ENCODE results near the gene GRAMD2B. TPM values are rescaled to one million over a fixed set of nuclear protein-coding genes. Genes with fewer than 3 reads are reported as not detected.

Gene GRAMD2B
- total RNA-seq, 3 donors from 2014 or later = 44.8 to 83.3 (median 55.6) TPM

DNA sequence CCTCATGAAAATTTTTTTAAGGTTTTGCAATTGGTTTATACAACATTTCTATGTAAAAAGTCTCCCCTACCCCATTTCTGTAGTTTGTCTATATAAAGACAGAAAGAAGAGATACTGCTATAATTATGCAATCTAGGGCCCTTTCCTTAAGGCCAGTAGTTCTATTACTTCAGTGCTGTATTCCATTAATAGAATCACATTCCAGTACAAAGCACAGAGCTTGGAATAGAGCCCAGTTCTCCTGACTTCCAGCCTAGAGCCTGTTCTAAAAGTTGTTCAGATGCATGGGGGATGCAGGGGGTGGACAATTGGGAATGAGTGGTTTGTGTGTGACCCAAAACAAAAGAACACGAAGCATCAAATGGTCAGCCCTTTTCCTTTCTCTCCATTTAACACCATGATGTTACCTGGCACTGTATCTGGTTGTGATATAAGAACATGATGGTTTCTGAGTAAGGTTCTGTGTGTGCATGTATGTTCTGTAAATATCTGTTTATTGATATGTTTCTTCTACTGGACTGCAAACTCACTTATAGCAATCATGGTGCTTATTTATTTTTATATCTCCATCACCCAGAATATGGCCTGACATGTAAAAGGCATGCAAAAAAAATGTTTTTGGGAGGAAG lies 8.2 kb upstream of the GRAMD2B start:
- Histone ChIP-seq H3K36me3 (ENCODE audit: low read depth) (no peaks in the 10 kb centered on the region), H3K9me3 (no peaks in the 10 kb centered on the region), H3K4me3 (no peak overlapping the region), H3K4me1 (ENCODE audit: low read depth) (no peaks in the 10 kb centered on the region)
- intact Hi-C loops (cut with DNase I, micrococcal nuclease) = no loop called here
- DNase-seq = no peak
- TF ChIP-seq, protein P1, sequence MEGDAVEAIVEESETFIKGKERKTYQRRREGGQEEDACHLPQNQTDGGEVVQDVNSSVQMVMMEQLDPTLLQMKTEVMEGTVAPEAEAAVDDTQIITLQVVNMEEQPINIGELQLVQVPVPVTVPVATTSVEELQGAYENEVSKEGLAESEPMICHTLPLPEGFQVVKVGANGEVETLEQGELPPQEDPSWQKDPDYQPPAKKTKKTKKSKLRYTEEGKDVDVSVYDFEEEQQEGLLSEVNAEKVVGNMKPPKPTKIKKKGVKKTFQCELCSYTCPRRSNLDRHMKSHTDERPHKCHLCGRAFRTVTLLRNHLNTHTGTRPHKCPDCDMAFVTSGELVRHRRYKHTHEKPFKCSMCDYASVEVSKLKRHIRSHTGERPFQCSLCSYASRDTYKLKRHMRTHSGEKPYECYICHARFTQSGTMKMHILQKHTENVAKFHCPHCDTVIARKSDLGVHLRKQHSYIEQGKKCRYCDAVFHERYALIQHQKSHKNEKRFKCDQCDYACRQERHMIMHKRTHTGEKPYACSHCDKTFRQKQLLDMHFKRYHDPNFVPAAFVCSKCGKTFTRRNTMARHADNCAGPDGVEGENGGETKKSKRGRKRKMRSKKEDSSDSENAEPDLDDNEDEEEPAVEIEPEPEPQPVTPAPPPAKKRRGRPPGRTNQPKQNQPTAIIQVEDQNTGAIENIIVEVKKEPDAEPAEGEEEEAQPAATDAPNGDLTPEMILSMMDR (IDR thresholded peaks at IDR 0.05) = no peak
- ATAC-seq = no peak

DNA sequence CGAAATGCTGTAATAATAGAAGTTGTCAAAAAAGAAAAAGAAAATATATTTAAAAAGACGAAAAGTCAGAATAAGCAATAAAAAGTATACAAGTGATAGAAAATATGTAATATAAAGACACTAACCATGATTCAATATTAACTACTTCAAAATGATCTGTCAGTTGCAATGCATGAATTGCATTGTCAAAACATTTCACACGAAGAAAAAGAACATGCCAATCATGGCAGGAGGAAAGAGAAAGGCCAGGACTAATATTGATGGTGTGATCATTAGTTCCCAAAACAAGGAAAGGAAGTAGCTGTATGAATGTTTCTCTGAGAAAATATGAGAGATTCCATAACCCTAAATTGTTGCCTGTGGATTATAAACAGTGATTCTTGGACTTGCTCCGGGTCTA lies 7.4 kb upstream of the GRAMD2B start:
- intact Hi-C loops (cut with DNase I, micrococcal nuclease) = no loop called here
- H3K4me3 ChIP-seq = no peak overlapping the region
- DNase-seq (no peak), ATAC-seq (no peak)
- H3K4me1 ChIP-seq (ENCODE audit: low read depth) = no peaks in the 10 kb centered on the region
- no peaks in the 10 kb centered on the region for H3K9me3 ChIP-seq
- TF ChIP-seq, protein P1 (IDR thresholded peaks at IDR 0.05) = no peak
- H3K36me3 ChIP-seq (ENCODE audit: low read depth) = no peaks in the 10 kb centered on the region

DNA sequence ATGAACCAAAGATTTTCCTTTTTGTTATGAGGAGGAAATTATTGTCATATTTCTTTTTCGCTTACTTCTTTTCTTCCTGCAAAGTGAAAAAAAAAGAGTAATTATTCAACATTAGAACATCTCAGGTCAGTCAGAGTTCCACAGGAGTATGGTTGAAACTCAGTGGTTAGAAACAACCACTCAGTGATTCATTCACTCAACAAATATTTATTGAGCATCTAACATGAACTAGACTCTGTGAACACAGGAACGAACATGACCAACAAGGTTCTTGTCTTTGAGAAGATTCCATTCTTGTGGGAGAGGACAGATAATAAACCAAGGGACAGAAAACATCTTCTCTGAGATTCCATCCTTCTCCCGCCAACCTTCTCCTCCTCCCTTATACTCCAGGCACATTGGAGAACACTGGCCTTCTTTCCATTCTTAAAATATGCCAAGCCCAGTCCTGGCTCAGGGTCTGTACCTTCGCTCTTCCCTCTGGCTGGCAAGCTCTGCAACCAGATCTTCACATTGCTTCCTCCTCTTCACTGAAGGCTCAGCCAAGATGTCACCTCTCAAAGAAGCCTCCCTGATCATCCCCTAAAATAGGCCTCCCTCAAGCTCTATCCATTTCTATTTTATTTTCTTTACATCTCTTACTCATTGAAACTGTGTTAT lies 6.8 kb upstream of the GRAMD2B start:
- intact Hi-C loops (cut with DNase I, micrococcal nuclease) = no loop called here
- DNase-seq (no peak), ATAC-seq (no peak)
- Histone ChIP-seq H3K36me3 (ENCODE audit: low read depth) (no peaks in the 10 kb centered on the region), H3K9me3 (no peaks in the 10 kb centered on the region), H3K4me1 (ENCODE audit: low read depth) (no peaks in the 10 kb centered on the region), H3K4me3 (no peak overlapping the region)
- TF ChIP-seq, protein P1 (IDR thresholded peaks at IDR 0.05) = no peak

- Histone ChIP-seq H3K9me3 (no peaks in the 10 kb centered on the region), H3K36me3 (ENCODE audit: low read depth) (no peaks in the 10 kb centered on the region), H3K4me1 (ENCODE audit: low read depth) (no peaks in the 10 kb centered on the region), H3K4me3 (no peak overlapping the region)
- TF ChIP-seq, protein P1 (IDR thresholded peaks at IDR 0.05) = no peak
- DNase-seq = no peak
- intact Hi-C loops (cut with DNase I, micrococcal nuclease) = no loop called here
- no peak for ATAC-seq
These were observed 6.0 kb upstream of the GRAMD2B start for GRCh38 chr5:126417178-126417577.

GRCh38 chr5:126419102-126419501 lies 4.1 kb upstream of the GRAMD2B start:
- no peaks in the 10 kb centered on the region for H3K9me3 ChIP-seq
- DNase-seq (no peak), ATAC-seq (no peak)
- no peaks in the 10 kb centered on the region for H3K36me3 ChIP-seq (ENCODE audit: low read depth)
- TF ChIP-seq, protein P1 (IDR thresholded peaks at IDR 0.05) = no peak
- no peaks in the 10 kb centered on the region for H3K4me1 ChIP-seq (ENCODE audit: low read depth)
- no peak overlapping the region for H3K4me3 ChIP-seq
- intact Hi-C loops (cut with DNase I, micrococcal nuclease) = no loop called here

Measured in mucosa of descending colon (tissue), 3 donors.